Suprapubic skin (tissue), 3 donors: ENCODE measurements around the gene DPP10.

Experiments
- CTCF ChIP-seq, 2 donors: fragments of 200-600 bp in 1 of 2; fragments of 450-650 bp in 1 of 2; sonication (generic) in 1 of 2; IDR thresholded peaks; one replicate each; pipeline ENCODE4 v1.5.1; 2016 to 2019; ENCODE audit warnings: antibody characterized with exemption in 2 of 2, mild to moderate bottlenecking in 1 of 2, moderate library complexity in 1 of 2
- POLR2A ChIP-seq, 2 donors: fragments of 450-650 bp; IDR thresholded peaks; one replicate each; pipeline ENCODE4 v1.6.1; 2017; ENCODE audit warnings: antibody characterized with exemption in 2 of 2, mild to moderate bottlenecking in 2 of 2, moderate library complexity in 2 of 2

DNA sequence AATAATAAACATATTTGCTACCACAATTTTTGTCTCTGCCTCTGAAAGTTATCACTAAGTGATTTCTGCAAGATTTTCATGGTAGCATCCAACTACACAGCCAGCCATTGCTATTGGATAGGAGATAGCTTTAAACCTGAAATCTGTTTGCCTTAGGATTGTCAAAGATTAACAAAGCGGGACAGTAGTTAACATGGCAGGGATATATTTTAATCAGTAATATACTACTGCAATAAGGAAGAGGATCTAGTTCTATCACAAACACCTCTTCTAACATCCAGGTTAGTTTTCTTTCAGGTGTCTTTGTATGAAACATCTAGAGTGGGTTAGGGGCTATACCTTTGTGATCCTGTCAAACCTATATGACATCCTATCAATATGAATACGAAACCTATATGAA lies 641.3 kb downstream of the DPP10 start:
- TF ChIP-seq CTCF (IDR thresholded peaks at IDR 0.05) = no peak
- TF ChIP-seq POLR2A (IDR thresholded peaks at IDR 0.05) = no peak
